HEK293 (cell line): ENCODE results near the gene LUC7L.

Experiments
- CTCF ChIA-PET: fragments of 350-600 bp; formaldehyde crosslinking; extraction: SDS; loops from one replicate; lab custom pipeline; 2021; ENCODE audit warnings: antibody characterized with exemption; lab: Yijun Ruan, JAX
- POLR2A ChIA-PET: fragments of 300-600 bp; formaldehyde crosslinking; extraction: SDS; loops from one replicate; lab custom pipeline; 2020; ENCODE audit warnings: antibody characterized with exemption, inconsistent platforms; lab: Yijun Ruan, JAX
- H3K27ac ChIP-seq: fragments of 200-500 bp; sonication (Bioruptor generic); 2 replicates; pipeline ENCODE4 v1.5.1; 2014; ENCODE audit warnings: low read depth, low read length, control low read depth, inconsistent platforms; ENCODE audit errors: extremely low read depth
- H3K36me3 ChIP-seq, 2 experiments: fragments of 200-500 bp in 1 of 2; sonication (Bioruptor generic) in 1 of 2; 1 replicate in 1 of 2; 2 replicates in 1 of 2; pipeline ENCODE4 v1.5.1; 2014 to 2017; ENCODE audit warnings: inconsistent platforms in 2 of 2, low read length in 2 of 2; ENCODE audit not compliant: control insufficient read depth in 2 of 2, insufficient read depth in 1 of 2
- H3K4me1 ChIP-seq: fragments of 200-500 bp; sonication (Bioruptor generic); 2 replicates; pipeline ENCODE4 v1.5.1; 2014; ENCODE audit warnings: mild to moderate bottlenecking, low read length, inconsistent platforms; ENCODE audit not compliant: control insufficient read depth, insufficient read depth
- H3K4me3 ChIP-seq: 2 replicates; pipeline ENCODE4 v1.5.1; 2011; ENCODE audit warnings: low read depth, mild to moderate bottlenecking, control low read depth, low read length, moderate library complexity
- H3K9me3 ChIP-seq: fragments of 200-500 bp; sonication (Bioruptor generic); 2 replicates; pipeline ENCODE4 v1.5.1; 2014; ENCODE audit warnings: low read depth, low read length, inconsistent platforms; ENCODE audit not compliant: control insufficient read depth, insufficient read depth
- BCL11B ChIP-seq: fragments of 450-650 bp; formaldehyde crosslinking; IDR thresholded peaks from 2 replicates; pipeline ENCODE4 v1.5.1; 2016; ENCODE audit warnings: low read depth, missing biosample characterization, missing genetic modification characterization
- ELK4 ChIP-seq: IDR thresholded peaks from 2 replicates; pipeline ENCODE4 v1.6.1; 2011; ENCODE audit warnings: mild to moderate bottlenecking, low read depth, low read length, borderline replicate concordance
- MZF1 ChIP-seq: fragments of 450-650 bp; formaldehyde crosslinking; IDR thresholded peaks from 2 replicates; pipeline ENCODE4 v1.5.1; 2017; ENCODE audit warnings: missing biosample characterization, missing genetic modification characterization, borderline replicate concordance
- OSR2 ChIP-seq: fragments of 450-650 bp; formaldehyde crosslinking; IDR thresholded peaks from 2 replicates; pipeline ENCODE4 v1.5.1; 2016; ENCODE audit warnings: missing biosample characterization, missing genetic modification characterization
- SCRT1 ChIP-seq: fragments of 450-650 bp; formaldehyde crosslinking; IDR thresholded peaks from 2 replicates; pipeline ENCODE4 v1.5.1; 2016; ENCODE audit warnings: missing biosample characterization, missing genetic modification characterization, borderline replicate concordance
- SCRT2 ChIP-seq: fragments of 450-650 bp; formaldehyde crosslinking; IDR thresholded peaks from 2 replicates; pipeline ENCODE4 v1.5.1; 2016; ENCODE audit warnings: missing biosample characterization, missing genetic modification characterization
- ZBTB20 ChIP-seq: fragments of 450-650 bp; formaldehyde crosslinking; IDR thresholded peaks from 2 replicates; pipeline ENCODE4 v1.5.1; 2016; ENCODE audit warnings: missing biosample characterization, missing genetic modification characterization
- ZNF133 ChIP-seq: fragments of 450-650 bp; formaldehyde crosslinking; IDR thresholded peaks from 2 replicates; pipeline ENCODE4 v1.5.1; 2016; ENCODE audit warnings: missing biosample characterization, missing genetic modification characterization
- ZNF16 ChIP-seq: fragments of 450-650 bp; formaldehyde crosslinking; IDR thresholded peaks from 2 replicates; pipeline ENCODE4 v1.5.1; 2016; ENCODE audit warnings: low read depth, missing biosample characterization, missing genetic modification characterization
- ZNF184 ChIP-seq: fragments of 450-650 bp; IDR thresholded peaks from 2 replicates; pipeline ENCODE4 v1.5.1; 2018; ENCODE audit warnings: missing biosample characterization, mild to moderate bottlenecking, missing genetic modification characterization
- ZNF211 ChIP-seq: fragments of 450-650 bp; formaldehyde crosslinking; IDR thresholded peaks from 2 replicates; pipeline ENCODE4 v1.5.1; 2016; ENCODE audit warnings: low read depth, missing biosample characterization, missing genetic modification characterization
- ZNF221 ChIP-seq: fragments of 450-650 bp; formaldehyde crosslinking; IDR thresholded peaks from 2 replicates; pipeline ENCODE4 v1.5.1; 2017; ENCODE audit warnings: missing biosample characterization, missing genetic modification characterization, borderline replicate concordance
- ZNF37A ChIP-seq: fragments of 450-650 bp; IDR thresholded peaks from 2 replicates; pipeline ENCODE4 v1.5.1; 2018; ENCODE audit warnings: missing biosample characterization, missing genetic modification characterization
- ZNF394 ChIP-seq: fragments of 450-650 bp; formaldehyde crosslinking; IDR thresholded peaks from 2 replicates; pipeline ENCODE4 v1.5.1; 2016; ENCODE audit warnings: missing biosample characterization, missing genetic modification characterization, mild to moderate bottlenecking, moderate library complexity, borderline replicate concordance
- ZNF416 ChIP-seq: fragments of 450-650 bp; formaldehyde crosslinking; IDR thresholded peaks from 2 replicates; pipeline ENCODE4 v1.5.1; 2016; ENCODE audit warnings: missing biosample characterization, missing genetic modification characterization
- ZNF513 ChIP-seq: fragments of 450-650 bp; IDR thresholded peaks from 2 replicates; pipeline ENCODE4 v1.5.1; 2018; ENCODE audit warnings: missing biosample characterization, missing genetic modification characterization
- ZNF518A ChIP-seq: fragments of 450-650 bp; formaldehyde crosslinking; conservative IDR thresholded peaks from 2 replicates; pipeline ENCODE4 v1.5.1; 2016; ENCODE audit warnings: low read depth, missing biosample characterization, missing genetic modification characterization
- ZNF521 ChIP-seq: fragments of 450-650 bp; formaldehyde crosslinking; IDR thresholded peaks from 2 replicates; pipeline ENCODE4 v1.5.1; 2017; ENCODE audit warnings: missing biosample characterization, mild to moderate bottlenecking, missing genetic modification characterization
- ZNF558 ChIP-seq: fragments of 450-650 bp; formaldehyde crosslinking; IDR thresholded peaks from 2 replicates; pipeline ENCODE4 v1.5.1; 2016; ENCODE audit warnings: missing biosample characterization, missing genetic modification characterization
- ZNF677 ChIP-seq: fragments of 450-650 bp; IDR thresholded peaks from 2 replicates; pipeline ENCODE4 v1.5.0; 2018; ENCODE audit warnings: missing biosample characterization, mild to moderate bottlenecking, missing genetic modification characterization, moderate library complexity
- ZNF707 ChIP-seq: fragments of 450-650 bp; formaldehyde crosslinking; IDR thresholded peaks from 2 replicates; pipeline ENCODE4 v1.5.1; 2016; ENCODE audit warnings: missing biosample characterization, missing genetic modification characterization
- ZSCAN30 ChIP-seq: fragments of 450-650 bp; IDR thresholded peaks from 2 replicates; pipeline ENCODE4 v1.5.1; 2018; ENCODE audit warnings: missing biosample characterization, mild to moderate bottlenecking, missing genetic modification characterization, moderate library complexity
- TF ChIP-seq, protein P1 (sequence below): fragments of 450-650 bp; formaldehyde crosslinking; IDR thresholded peaks from 2 replicates; pipeline ENCODE4 v1.5.1; 2016; ENCODE audit warnings: missing biosample characterization, missing genetic modification characterization

Gene LUC7L

GRCh38 chr16:260326-260725 is 31.1 kb upstream of the LUC7L start:
- ChIA-PET POLR2A (no interaction called here), CTCF (no interaction called here)
- Histone ChIP-seq H3K36me3 (peaks cover 0 to 63% of the 10 kb centered on the region in 2 experiments; a peak in 2 of 3 replicates), H3K27ac (no peak overlapping the region), H3K4me1 (no peaks in the 10 kb centered on the region), H3K9me3 (no peaks in the 10 kb centered on the region), H3K4me3 (no peak overlapping the region)
- TF ChIP-seq ELK4: no peak
- no peak for TF ChIP-seq ZNF133 (tag by site-specific recombination)
- TF ChIP-seq ZNF558 (tag by site-specific recombination): no peak
- TF ChIP-seq ZNF184 (tag by site-specific recombination): no peak
- TF ChIP-seq SCRT2: no peak
- TF ChIP-seq BCL11B (tag by site-specific recombination): no peak
- no peak for TF ChIP-seq ZNF707 (tag by site-specific recombination)
- TF ChIP-seq ZSCAN30 (tag by site-specific recombination): no peak
- TF ChIP-seq ZNF513 (tag by site-specific recombination): no peak
- no peak for TF ChIP-seq OSR2 (tag by site-specific recombination)
- no peak for TF ChIP-seq ZNF518A (tag by site-specific recombination)
- TF ChIP-seq ZNF221 (tag by site-specific recombination): no peak
- no peak for TF ChIP-seq ZNF37A
- no peak for TF ChIP-seq SCRT1 (tag by site-specific recombination)
- no peak for TF ChIP-seq ZBTB20 (tag by site-specific recombination)
- no peak for TF ChIP-seq ZNF16 (tag by site-specific recombination)
- TF ChIP-seq MZF1: no peak
- no peak for TF ChIP-seq ZNF416 (tag by site-specific recombination)
- no peak for TF ChIP-seq ZNF394 (tag by site-specific recombination)

DNA sequence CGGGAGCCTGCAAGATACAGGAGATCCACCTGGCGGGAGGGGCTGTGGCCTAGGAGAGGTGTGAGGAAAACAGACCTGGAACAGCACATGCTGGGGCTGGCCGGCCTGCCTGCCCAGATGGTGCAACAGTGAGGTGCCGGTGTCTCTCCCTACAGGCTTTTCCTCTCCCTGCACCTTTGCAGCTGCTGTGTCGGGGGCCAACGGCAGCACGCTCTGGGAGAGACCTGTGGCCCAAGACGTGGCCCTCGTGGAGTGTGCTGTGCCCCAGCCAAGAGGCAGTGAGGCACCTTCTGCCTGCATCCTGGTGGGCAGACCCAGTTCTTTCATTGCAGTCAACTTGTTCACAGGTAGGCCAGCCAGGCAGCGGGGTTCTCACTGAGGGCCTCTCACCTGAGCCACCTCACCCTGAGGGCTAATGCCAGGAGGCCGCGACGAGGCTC is 30.6 kb upstream of the LUC7L start:
- no peaks in the 10 kb centered on the region for H3K4me1 ChIP-seq
- no peak overlapping the region for H3K27ac ChIP-seq
- ChIA-PET POLR2A (no interaction called here), CTCF (no interaction called here)
- H3K9me3 ChIP-seq: no peaks in the 10 kb centered on the region
- H3K4me3 ChIP-seq: no peak overlapping the region
- TF ChIP-seq ZNF513 (tag by site-specific recombination): no peak
- TF ChIP-seq ZNF211 (tag by site-specific recombination): no peak
- TF ChIP-seq ZNF677 (tag by site-specific recombination): no peak
- no peak for TF ChIP-seq ZNF521 (tag by site-specific recombination)
- TF ChIP-seq, protein P1, sequence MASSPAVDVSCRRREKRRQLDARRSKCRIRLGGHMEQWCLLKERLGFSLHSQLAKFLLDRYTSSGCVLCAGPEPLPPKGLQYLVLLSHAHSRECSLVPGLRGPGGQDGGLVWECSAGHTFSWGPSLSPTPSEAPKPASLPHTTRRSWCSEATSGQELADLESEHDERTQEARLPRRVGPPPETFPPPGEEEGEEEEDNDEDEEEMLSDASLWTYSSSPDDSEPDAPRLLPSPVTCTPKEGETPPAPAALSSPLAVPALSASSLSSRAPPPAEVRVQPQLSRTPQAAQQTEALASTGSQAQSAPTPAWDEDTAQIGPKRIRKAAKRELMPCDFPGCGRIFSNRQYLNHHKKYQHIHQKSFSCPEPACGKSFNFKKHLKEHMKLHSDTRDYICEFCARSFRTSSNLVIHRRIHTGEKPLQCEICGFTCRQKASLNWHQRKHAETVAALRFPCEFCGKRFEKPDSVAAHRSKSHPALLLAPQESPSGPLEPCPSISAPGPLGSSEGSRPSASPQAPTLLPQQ (tag by site-specific recombination): no peak
- H3K36me3 ChIP-seq: peaks cover 1 to 65% of the 10 kb centered on the region in 2 experiments; a peak in 2 of 3 replicates
